GM10248 (cell line): ENCODE results near the gene OBSCN.

Experiments used
- CTCF ChIA-PET: fragments of 300-600 bp; sonication (Branson Sonifier 250); formaldehyde crosslinking; extraction: SDS; loops from one replicate; lab custom pipeline; 2021; ENCODE audit warnings: antibody characterized with exemption; lab: Yijun Ruan, JAX
- POLR2A ChIA-PET: fragments of 350-650 bp; sonication (Branson Sonifier 250); formaldehyde crosslinking; extraction: SDS; loops from one replicate; lab custom pipeline; 2020; ENCODE audit warnings: antibody characterized with exemption; lab: Yijun Ruan, JAX
- DNase-seq: peaks from one replicate; pipeline ENCODE4 v3.0.0; 2012; ENCODE audit errors: extremely low spot score
- TF ChIP-seq, protein P1 (sequence below): IDR thresholded peaks from 2 replicates; pipeline ENCODE4 v1.5.1; 2012; ENCODE audit warnings: mild to moderate bottlenecking, low read depth; ENCODE audit errors: extremely low read depth, missing control alignments, control extremely low read depth

OBSCN gene

DNA sequence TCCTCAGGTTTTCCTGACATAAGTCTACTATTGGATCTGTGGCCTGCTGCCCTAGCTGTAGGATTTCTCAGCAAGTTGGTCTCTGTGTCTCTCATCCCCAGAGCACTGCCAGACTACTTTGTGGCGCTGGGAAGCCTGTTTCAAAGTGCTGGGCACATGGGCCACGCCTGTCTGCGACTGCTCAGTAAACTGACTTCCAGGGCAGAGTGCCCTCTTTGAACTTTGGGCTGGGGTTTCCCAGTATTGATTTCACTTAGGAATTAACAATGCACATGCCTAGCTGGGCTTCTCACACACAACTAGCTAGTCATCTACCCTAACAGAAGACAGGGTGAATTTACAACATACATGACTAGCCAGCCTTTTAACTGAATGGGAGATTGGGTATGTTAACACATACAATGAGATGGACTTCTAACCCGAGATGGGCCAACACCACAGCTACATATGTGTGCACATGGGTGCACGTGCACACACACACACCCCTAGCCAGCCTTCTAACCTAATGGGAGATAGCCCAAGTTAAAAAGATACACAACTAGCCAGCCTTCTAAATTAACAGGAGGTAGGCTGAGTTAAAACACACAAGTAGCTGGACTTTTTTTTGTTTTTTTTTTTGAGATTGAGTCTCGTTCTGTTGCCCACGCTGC, 215.7 kb downstream of the OBSCN start:
- TF ChIP-seq, protein P1, sequence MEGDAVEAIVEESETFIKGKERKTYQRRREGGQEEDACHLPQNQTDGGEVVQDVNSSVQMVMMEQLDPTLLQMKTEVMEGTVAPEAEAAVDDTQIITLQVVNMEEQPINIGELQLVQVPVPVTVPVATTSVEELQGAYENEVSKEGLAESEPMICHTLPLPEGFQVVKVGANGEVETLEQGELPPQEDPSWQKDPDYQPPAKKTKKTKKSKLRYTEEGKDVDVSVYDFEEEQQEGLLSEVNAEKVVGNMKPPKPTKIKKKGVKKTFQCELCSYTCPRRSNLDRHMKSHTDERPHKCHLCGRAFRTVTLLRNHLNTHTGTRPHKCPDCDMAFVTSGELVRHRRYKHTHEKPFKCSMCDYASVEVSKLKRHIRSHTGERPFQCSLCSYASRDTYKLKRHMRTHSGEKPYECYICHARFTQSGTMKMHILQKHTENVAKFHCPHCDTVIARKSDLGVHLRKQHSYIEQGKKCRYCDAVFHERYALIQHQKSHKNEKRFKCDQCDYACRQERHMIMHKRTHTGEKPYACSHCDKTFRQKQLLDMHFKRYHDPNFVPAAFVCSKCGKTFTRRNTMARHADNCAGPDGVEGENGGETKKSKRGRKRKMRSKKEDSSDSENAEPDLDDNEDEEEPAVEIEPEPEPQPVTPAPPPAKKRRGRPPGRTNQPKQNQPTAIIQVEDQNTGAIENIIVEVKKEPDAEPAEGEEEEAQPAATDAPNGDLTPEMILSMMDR, result no peak
- no peak for DNase-seq
- POLR2A ChIA-PET, result no interaction called here
- CTCF ChIA-PET, result interaction anchor here (1.0 to 1.4 kb wide), 3 partner anchors 19 to 48 kb away, joined by 3 read pairs; no protein-coding TSS in a partner anchor

DNA sequence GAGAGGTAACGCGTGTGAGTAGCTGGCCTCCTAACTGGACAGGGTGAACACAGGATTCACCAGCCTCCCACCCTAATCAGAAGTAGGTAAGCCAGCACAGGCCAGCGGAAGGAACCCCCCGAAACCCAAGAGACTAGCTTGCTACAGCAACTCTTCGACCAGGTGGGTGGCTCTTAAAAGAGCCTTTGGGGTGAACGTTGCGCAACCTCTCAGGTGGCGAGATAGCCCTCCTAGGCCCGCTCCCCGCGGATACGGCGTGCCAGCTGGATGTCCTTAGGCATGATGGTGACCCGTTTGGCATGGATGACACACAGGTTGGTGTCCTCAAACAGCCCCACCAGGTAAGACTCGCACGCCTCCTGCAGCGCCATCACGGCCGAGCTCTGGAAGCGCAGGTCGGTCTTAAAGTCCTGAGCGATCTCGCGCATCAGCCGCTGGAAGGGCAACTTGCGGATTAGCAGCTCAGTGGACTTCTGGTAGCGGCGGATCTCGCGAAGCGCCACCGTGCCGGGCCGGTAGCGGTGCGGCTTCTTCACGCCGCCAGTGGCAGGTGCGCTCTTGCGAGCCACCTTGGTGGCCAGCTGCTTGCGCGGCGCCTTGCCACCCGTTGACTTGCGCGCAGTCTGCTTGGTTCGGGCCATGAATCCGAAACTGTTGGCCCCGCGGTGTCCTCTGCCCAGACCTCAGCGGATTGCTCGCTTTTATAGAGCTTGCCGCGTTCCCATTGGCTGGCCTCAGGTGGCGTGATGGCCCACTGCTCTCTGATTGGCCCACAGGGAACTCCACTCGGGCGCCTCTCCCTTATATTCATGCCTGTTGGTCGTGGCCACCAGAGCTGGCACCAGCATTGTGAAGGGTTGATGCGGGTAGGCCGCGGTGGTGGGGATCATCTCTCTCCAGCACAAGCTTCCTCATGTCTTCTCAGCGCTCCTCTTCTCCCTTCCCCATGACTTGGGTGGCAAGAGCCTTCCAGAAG, 217.1 kb downstream of the OBSCN start:
- POLR2A ChIA-PET, result no interaction called here
- no peak for DNase-seq
- TF ChIP-seq, protein P1, result no peak
- CTCF ChIA-PET, result interaction anchor here (1.0 to 1.5 kb wide), 5 partner anchors 10 to 76 kb away, joined by 3 to 6 read pairs (median 4); no protein-coding TSS in a partner anchor

DNA sequence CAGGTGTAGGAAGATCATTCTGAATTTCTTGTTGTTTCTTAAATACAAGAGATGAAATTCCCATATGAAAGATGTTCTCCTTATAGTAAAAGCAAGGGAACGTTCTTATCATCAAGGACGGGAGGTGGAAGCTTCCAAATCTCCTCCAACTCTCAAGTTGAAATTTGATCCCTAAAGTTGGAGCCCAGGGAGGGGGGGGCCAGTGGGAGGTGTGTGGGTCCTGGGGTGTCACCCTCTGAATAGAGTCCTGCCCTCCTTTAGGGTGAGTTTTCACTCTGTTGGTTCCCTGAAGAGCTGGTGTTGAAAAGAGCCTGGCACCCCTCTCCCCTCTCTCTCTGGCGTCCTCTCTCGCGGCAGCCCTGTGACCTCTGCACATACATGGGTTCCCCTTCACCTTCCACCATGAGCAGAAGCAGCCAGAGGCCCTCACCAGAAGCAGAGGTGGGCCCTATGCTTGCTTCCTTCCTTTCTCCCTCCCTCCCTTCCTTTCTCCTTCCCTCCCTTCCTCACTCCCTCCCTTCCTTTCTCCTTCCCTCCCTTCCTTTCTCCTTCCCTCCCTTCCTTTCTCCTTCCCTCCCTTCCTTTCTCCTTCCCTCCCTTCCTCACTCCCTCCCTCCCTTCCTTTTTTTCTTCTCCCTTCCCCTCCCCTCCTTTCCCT, 218.8 kb downstream of the OBSCN start:
- no peak for DNase-seq
- ChIA-PET CTCF (interaction anchor here (0.9 kb wide), 1 partner anchor 14 kb away, joined by 3 read pairs; no protein-coding TSS in a partner anchor), POLR2A (interaction anchor here (0.6 kb wide), 1 partner anchor 20 kb away, joined by 4 read pairs; no protein-coding TSS in a partner anchor)
- TF ChIP-seq, protein P1, result no peak

DNA sequence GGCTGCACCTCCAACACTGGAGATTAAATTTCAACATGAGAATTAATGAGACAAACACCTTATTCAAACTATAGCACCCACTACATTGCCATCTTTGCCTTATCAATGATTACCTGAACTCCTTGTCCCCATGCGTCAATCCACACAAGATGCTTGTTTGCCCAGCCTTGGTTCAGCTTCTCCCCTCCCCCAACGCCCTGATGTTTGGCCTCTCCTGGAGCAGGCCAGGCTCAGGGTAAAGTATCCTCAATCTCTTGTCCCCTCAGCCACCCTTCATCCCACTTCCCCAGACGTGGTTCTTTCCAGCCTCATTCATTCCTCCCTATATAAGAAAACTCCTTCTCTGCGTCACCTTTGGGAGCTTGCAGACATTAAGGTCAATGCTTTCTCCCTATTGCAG, 220.6 kb downstream of the OBSCN start:
- ChIA-PET CTCF (no interaction called here), POLR2A (no interaction called here)
- TF ChIP-seq, protein P1, result no peak
- DNase-seq, result no peak
